H1 (cell line): ENCODE results near the gene VIPR2.

Source experiments
- CHD1 ChIP-seq: IDR thresholded peaks from 2 replicates; pipeline ENCODE4 v1.6.1; 2012; ENCODE audit warnings: low read depth, low read length, improper control_type of control experiment
- EP300 ChIP-seq, 2 experiments: IDR thresholded peaks; 1 replicate in 1 of 2; 2 replicates in 1 of 2; pipeline ENCODE4 v1.6.1; 2011 to 2012; ENCODE audit warnings: low read depth in 2 of 2, low read length in 2 of 2, mild to moderate bottlenecking in 2 of 2, borderline replicate concordance in 1 of 2, inconsistent platforms in 1 of 2, moderate library complexity in 1 of 2
- EZH2 ChIP-seq: fragments of 200-600 bp; sonication (generic); IDR thresholded peaks from 2 replicates; pipeline ENCODE4 v1.7.1; 2012; ENCODE audit warnings: low read depth, mild to moderate bottlenecking, moderate library complexity, low read length, inconsistent platforms; ENCODE audit not compliant: severe bottlenecking
- JUN ChIP-seq: IDR thresholded peaks from 2 replicates; pipeline ENCODE4 v1.6.1; 2011; ENCODE audit warnings: low read depth, mild to moderate bottlenecking, improper control_type of control experiment, low read length
- POLR2A ChIP-seq, 2 experiments: IDR thresholded peaks; 1 replicate in 1 of 2; 2 replicates in 1 of 2; pipeline ENCODE4 v1.6.1; 2011; ENCODE audit warnings: low read depth in 2 of 2, low read length in 2 of 2, mild to moderate bottlenecking in 2 of 2; ENCODE audit errors: control extremely low read depth in 1 of 2
- POLR2AphosphoS5 ChIP-seq: IDR thresholded peaks from 2 replicates; pipeline ENCODE4 v1.6.1; 2011; ENCODE audit warnings: low read depth, low read length
- SIN3A ChIP-seq, 2 experiments: IDR thresholded peaks in 1 of 2; conservative IDR thresholded peaks in 1 of 2; 2 replicates each; pipeline ENCODE4 v1.6.1; 2011 to 2012; ENCODE audit warnings: low read length in 2 of 2, improper control_type of control experiment in 1 of 2, low read depth in 1 of 2, mild to moderate bottlenecking in 1 of 2
- SP1 ChIP-seq: IDR thresholded peaks from 2 replicates; pipeline ENCODE4 v1.6.1; 2011; ENCODE audit warnings: low read depth, low read length
- TAF1 ChIP-seq: IDR thresholded peaks from 2 replicates; pipeline ENCODE4 v1.6.1; 2011; ENCODE audit warnings: mild to moderate bottlenecking, low read depth, low read length
- TBP ChIP-seq: IDR thresholded peaks from 2 replicates; pipeline ENCODE4 v1.6.1; 2011; ENCODE audit warnings: low read depth, low read length, improper control_type of control experiment
- YY1 ChIP-seq: IDR thresholded peaks from 2 replicates; pipeline ENCODE4 v1.6.1; 2011; ENCODE audit warnings: low read depth, mild to moderate bottlenecking, low read length
- ZNF274 ChIP-seq: IDR thresholded peaks from 2 replicates; pipeline ENCODE4 v1.7.0; 2012; ENCODE audit warnings: low read length, borderline replicate concordance; ENCODE audit errors: extremely low read depth
- TF ChIP-seq, protein P1 (sequence below), 3 experiments: IDR thresholded peaks; 1 replicate in 2 of 3; 2 replicates in 1 of 3; pipeline versions ENCODE4 v1.5.1 to v1.6.1; 2011; ENCODE audit warnings: low read length in 3 of 3, mild to moderate bottlenecking in 3 of 3, inconsistent platforms in 2 of 3, low read depth in 1 of 3, moderate library complexity in 1 of 3; ENCODE audit not compliant: insufficient read depth in 1 of 3; ENCODE audit errors: control extremely low read depth in 1 of 3

DNA sequence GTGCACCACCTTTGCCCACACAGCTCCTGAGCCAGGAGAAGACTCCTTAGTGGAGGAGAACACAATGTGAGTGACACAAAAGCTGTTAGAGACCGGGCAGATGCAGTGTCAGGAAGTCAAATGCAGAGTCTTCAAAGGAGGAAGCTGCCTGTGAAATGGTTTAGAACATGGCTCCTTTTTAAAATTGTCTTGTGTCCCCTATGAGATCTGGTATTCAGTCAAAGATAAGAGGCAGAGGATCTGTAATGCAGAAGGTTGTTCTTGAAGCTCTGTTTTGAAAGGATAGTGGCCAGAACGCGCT, 133.0 kb downstream of the VIPR2 start:
- TF ChIP-seq, protein P1, sequence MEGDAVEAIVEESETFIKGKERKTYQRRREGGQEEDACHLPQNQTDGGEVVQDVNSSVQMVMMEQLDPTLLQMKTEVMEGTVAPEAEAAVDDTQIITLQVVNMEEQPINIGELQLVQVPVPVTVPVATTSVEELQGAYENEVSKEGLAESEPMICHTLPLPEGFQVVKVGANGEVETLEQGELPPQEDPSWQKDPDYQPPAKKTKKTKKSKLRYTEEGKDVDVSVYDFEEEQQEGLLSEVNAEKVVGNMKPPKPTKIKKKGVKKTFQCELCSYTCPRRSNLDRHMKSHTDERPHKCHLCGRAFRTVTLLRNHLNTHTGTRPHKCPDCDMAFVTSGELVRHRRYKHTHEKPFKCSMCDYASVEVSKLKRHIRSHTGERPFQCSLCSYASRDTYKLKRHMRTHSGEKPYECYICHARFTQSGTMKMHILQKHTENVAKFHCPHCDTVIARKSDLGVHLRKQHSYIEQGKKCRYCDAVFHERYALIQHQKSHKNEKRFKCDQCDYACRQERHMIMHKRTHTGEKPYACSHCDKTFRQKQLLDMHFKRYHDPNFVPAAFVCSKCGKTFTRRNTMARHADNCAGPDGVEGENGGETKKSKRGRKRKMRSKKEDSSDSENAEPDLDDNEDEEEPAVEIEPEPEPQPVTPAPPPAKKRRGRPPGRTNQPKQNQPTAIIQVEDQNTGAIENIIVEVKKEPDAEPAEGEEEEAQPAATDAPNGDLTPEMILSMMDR (IDR thresholded peaks at IDR 0.05; ENCODE audit: control extremely low read depth in 1 of 3, insufficient read depth in 1 of 3, low read depth in 1 of 3, low read length in 3 of 3) = no peak
- no peak for TF ChIP-seq POLR2AphosphoS5
- no peak for TF ChIP-seq YY1
- TF ChIP-seq EZH2 = no peak
- TF ChIP-seq JUN = no peak
- TF ChIP-seq TBP = no peak
- no peak for TF ChIP-seq POLR2A (IDR thresholded peaks at IDR 0.05; ENCODE audit: control extremely low read depth in 1 of 2, low read depth in 2 of 2, low read length in 2 of 2)
- no peak for TF ChIP-seq CHD1
- TF ChIP-seq SIN3A (conservative IDR thresholded peaks at IDR 0.05 in 1 of 2, IDR thresholded peaks at IDR 0.05 in 1 of 2; ENCODE audit: low read depth in 1 of 2, low read length in 2 of 2) = no peak
- no peak for TF ChIP-seq TAF1
- TF ChIP-seq SP1 = no peak
- no peak for TF ChIP-seq ZNF274
- no peak for TF ChIP-seq EP300 (IDR thresholded peaks at IDR 0.05; ENCODE audit: borderline replicate concordance in 1 of 2, low read depth in 2 of 2, low read length in 2 of 2)
